Left cardiac atrium (tissue), 4 donors: Measurements from ENCODE around the gene CFAP74. TPM values are rescaled to one million over a fixed set of nuclear protein-coding genes. Genes with fewer than 3 reads are reported as not detected.
"Not testable (repeated sequence)": the region's sequence is repeated elsewhere in the genome, so short reads cannot be mapped to it uniquely, and the experiment has no call there.

Experiments used
- ATAC-seq, 2 donors: fragments of 200-7000 bp; cut with Tn5 transposase; one replicate each; pipeline ENCODE4 v1.9.1; 2020; ENCODE audit warnings: mild to moderate bottlenecking in 2 of 2, moderate library complexity in 2 of 2
- DNase-seq: peaks from one replicate; pipeline ENCODE4 v3.0.0-alpha.2; 2020
- intact Hi-C, 2 donors: fragments of 100-400 bp; cut with DNase I; formaldehyde crosslinking; loops; one replicate each; pipeline versions ENCODE4 v1.14.1 to v1.15.1; 2022 to 2023
- total RNA-seq, 2 donors: library from RNA; stranded (reverse); fragmentation: NEBNext Ultra II Directional; extraction: Animal tissue kit (Norgen Biotek cat#: 25700); gene quantifications; one replicate each; pipeline ENCODE4 v1.2.1, GENCODE V29; 2021
- donor health status: DM: no; HTN: yes; CAD: no.
- donor health status: DM: no; HTN: yes; CAD: no; lungs with severe emphysema.
- donor health status: DM: yes; HTN: yes; CAD: no.
- donor health status: Dilated cardiomyopathy.

CFAP74 gene
- total RNA-seq, 2 donors from 2014 or later: not detected

GRCh38 chr1:1942753-1943656 lies 60.6 kb downstream of the CFAP74 start:
- DNase-seq: no peak

GRCh38 chr1:1941868-1942752 lies 61.5 kb downstream of the CFAP74 start:
- ATAC-seq: no peak
- intact Hi-C loops: no loop called here
- peak; percentile 19 for DNase-seq

More at GRCh38 chr1:1942753-1943656, 60.6 kb downstream of the CFAP74 start:
- intact Hi-C loops: no loop called here
- ATAC-seq: no peak

- ATAC-seq (no peak), DNase-seq (no peak)
- intact Hi-C loops: no loop called here
Measured at GRCh38 chr1:1941211-1941841, 62.3 kb downstream of the CFAP74 start.

GRCh38 chr1:1940123-1940425 lies 63.5 kb downstream of the CFAP74 start:
- DNase-seq: peak; percentile 14
- intact Hi-C loops: no loop called here
- no peak for ATAC-seq

- ATAC-seq (no peak), DNase-seq (no peak)
- intact Hi-C loops: no loop called here
Measured at GRCh38 chr1:1939296-1940122, 64.1 kb downstream of the CFAP74 start.

- peak; percentile 15 for DNase-seq
- intact Hi-C loops: no loop called here
- no peak for ATAC-seq
Measured at GRCh38 chr1:1938613-1939295, 64.8 kb downstream of the CFAP74 start.

GRCh38 chr1:1938276-1938573 lies 65.4 kb downstream of the CFAP74 start:
- ATAC-seq (no peak), DNase-seq (no peak)
- intact Hi-C loops: no loop called here

GRCh38 chr1:1937549-1938275 lies 65.9 kb downstream of the CFAP74 start:
- intact Hi-C loops: no loop called here
- no peak for DNase-seq
- no peak for ATAC-seq

GRCh38 chr1:1937061-1937460 lies 66.5 kb downstream of the CFAP74 start:
- intact Hi-C loops: no loop called here
- DNase-seq (no peak), ATAC-seq (no peak)

GRCh38 chr1:1934848-1935247 lies 68.7 kb downstream of the CFAP74 start:
- ATAC-seq, DNase-seq, intact Hi-C loops: not testable (repeated sequence)

GRCh38 chr1:1929639-1930545 lies 73.7 kb downstream of the CFAP74 start:
- ATAC-seq (no peak), DNase-seq (peak; percentile 19)
- intact Hi-C loops: no loop called here

GRCh38 chr1:1929102-1929638 lies 74.4 kb downstream of the CFAP74 start:
- ATAC-seq: no peak
- peak; percentile 14 for DNase-seq
- intact Hi-C loops: no loop called here

GRCh38 chr1:1928231-1929101 lies 75.1 kb downstream of the CFAP74 start:
- intact Hi-C loops: no loop called here
- no peak for ATAC-seq
- DNase-seq: peak; percentile 32

GRCh38 chr1:1927751-1928150 lies 75.8 kb downstream of the CFAP74 start:
- DNase-seq (peak; percentile 22), ATAC-seq (peak; percentile 10 to 17)
- intact Hi-C loops: no loop called here

- ATAC-seq (no peak), DNase-seq (peak; percentile 9)
- intact Hi-C loops: no loop called here
Measured at GRCh38 chr1:1926886-1927660, 76.5 kb downstream of the CFAP74 start.
